ENCODE data around the gene OTX1.
"Not testable (repeated sequence)": the region's sequence is repeated elsewhere in the genome, so short reads cannot be mapped to it uniquely, and the experiment has no call there.

OTX1 gene

GRCh38 chr2:63050334-63051041 lies at the start of gene OTX1:
TSS of gene OTX1 (plus strand) at chr2:63050830. CDS start at chr2:63052991, 2,161 bp downstream.
- no peak for DNase-seq (ENCODE audit: low read depth)

- DNase-seq (ENCODE audit: low read depth), result no peak
Measured at GRCh38 chr2:63001576-63001975, 49.1 kb upstream of the OTX1 start.

- no peak for DNase-seq (ENCODE audit: low read depth)
Measured at GRCh38 chr2:63003351-63003750, 47.3 kb upstream of the OTX1 start.

- DNase-seq (ENCODE audit: low read depth), result no peak
Measured at GRCh38 chr2:63007813-63008458, 42.7 kb upstream of the OTX1 start.

- DNase-seq (ENCODE audit: low read depth), result no peak
Measured at GRCh38 chr2:63008838-63009237, 41.8 kb upstream of the OTX1 start.

- no peak for DNase-seq (ENCODE audit: low read depth)
Measured at GRCh38 chr2:63009490-63009889, 41.1 kb upstream of the OTX1 start.

- no peak for DNase-seq (ENCODE audit: low read depth)
Measured at GRCh38 chr2:63012541-63012940, 38.1 kb upstream of the OTX1 start.

GRCh38 chr2:63013438-63013837 lies 37.2 kb upstream of the OTX1 start:
- no peak for DNase-seq (ENCODE audit: low read depth)

GRCh38 chr2:63015389-63015788 lies 35.2 kb upstream of the OTX1 start:
- DNase-seq (ENCODE audit: low read depth), result no peak

GRCh38 chr2:63018439-63018838 lies 32.2 kb upstream of the OTX1 start:
- no peak for DNase-seq (ENCODE audit: low read depth)

GRCh38 chr2:63019686-63020085 lies 30.9 kb upstream of the OTX1 start:
- not testable (repeated sequence) for DNase-seq (ENCODE audit: low read depth)

GRCh38 chr2:63023444-63023843 lies 27.2 kb upstream of the OTX1 start:
- DNase-seq (ENCODE audit: low read depth), result no peak

- DNase-seq (ENCODE audit: low read depth), result no peak
Measured at GRCh38 chr2:63027220-63027619, 23.4 kb upstream of the OTX1 start.

- no peak for DNase-seq (ENCODE audit: low read depth)
Measured at GRCh38 chr2:63029058-63029457, 21.6 kb upstream of the OTX1 start.

GRCh38 chr2:63034526-63034925 lies 16.1 kb upstream of the OTX1 start:
- no peak for DNase-seq (ENCODE audit: low read depth)

GRCh38 chr2:63035169-63035568 lies 15.5 kb upstream of the OTX1 start:
- no peak for DNase-seq (ENCODE audit: low read depth)

GRCh38 chr2:63035660-63036059 lies 15.0 kb upstream of the OTX1 start:
- DNase-seq (ENCODE audit: low read depth), result no peak

- no peak for DNase-seq (ENCODE audit: low read depth)
Measured at GRCh38 chr2:63038034-63038433, 12.6 kb upstream of the OTX1 start.

- no peak for DNase-seq (ENCODE audit: low read depth)
Measured at GRCh38 chr2:63040586-63040985, 10.0 kb upstream of the OTX1 start.

GRCh38 chr2:63041592-63041991 lies 9.0 kb upstream of the OTX1 start:
- no peak for DNase-seq (ENCODE audit: low read depth)

- DNase-seq (ENCODE audit: low read depth), result no peak
Measured at GRCh38 chr2:63044362-63045327, 6.0 kb upstream of the OTX1 start.

- DNase-seq (ENCODE audit: low read depth), result no peak
Measured at GRCh38 chr2:63046552-63046951, 4.1 kb upstream of the OTX1 start.

GRCh38 chr2:63046961-63047320 lies 3.7 kb upstream of the OTX1 start:
- no peak for DNase-seq (ENCODE audit: low read depth)
